HUES48 (cell line): ENCODE measurements around the gene IGSF1.

Source experiments
- H3K27ac ChIP-seq: one replicate; pipeline ENCODE4 v1.7.0; 2013; ENCODE audit warnings: low read depth, low read length, inconsistent platforms
- H3K27me3 ChIP-seq: 2 replicates; pipeline ENCODE4 v1.6.1; 2013; ENCODE audit warnings: mild to moderate bottlenecking, low read length; ENCODE audit not compliant: control insufficient read depth, insufficient read depth
- H3K36me3 ChIP-seq: 2 replicates; pipeline ENCODE4 v1.6.1; 2013; ENCODE audit warnings: low read length; ENCODE audit not compliant: control insufficient read depth, insufficient read depth
- H3K4me1 ChIP-seq: 2 replicates; pipeline ENCODE4 v1.6.1; 2013; ENCODE audit warnings: mild to moderate bottlenecking, low read length; ENCODE audit not compliant: control insufficient read depth, insufficient read depth
- H3K4me3 ChIP-seq: 2 replicates; pipeline ENCODE4 v1.5.1; 2013; ENCODE audit warnings: mild to moderate bottlenecking, low read depth, low read length
- H3K9ac ChIP-seq: 2 replicates; pipeline ENCODE4 v1.6.1; 2013; ENCODE audit warnings: mild to moderate bottlenecking, low read depth, low read length, moderate library complexity
- H3K9me3 ChIP-seq: 2 replicates; pipeline ENCODE4 v1.6.1; 2013; ENCODE audit warnings: low read length; ENCODE audit not compliant: control insufficient read depth, insufficient read depth

IGSF1 gene, protein sequence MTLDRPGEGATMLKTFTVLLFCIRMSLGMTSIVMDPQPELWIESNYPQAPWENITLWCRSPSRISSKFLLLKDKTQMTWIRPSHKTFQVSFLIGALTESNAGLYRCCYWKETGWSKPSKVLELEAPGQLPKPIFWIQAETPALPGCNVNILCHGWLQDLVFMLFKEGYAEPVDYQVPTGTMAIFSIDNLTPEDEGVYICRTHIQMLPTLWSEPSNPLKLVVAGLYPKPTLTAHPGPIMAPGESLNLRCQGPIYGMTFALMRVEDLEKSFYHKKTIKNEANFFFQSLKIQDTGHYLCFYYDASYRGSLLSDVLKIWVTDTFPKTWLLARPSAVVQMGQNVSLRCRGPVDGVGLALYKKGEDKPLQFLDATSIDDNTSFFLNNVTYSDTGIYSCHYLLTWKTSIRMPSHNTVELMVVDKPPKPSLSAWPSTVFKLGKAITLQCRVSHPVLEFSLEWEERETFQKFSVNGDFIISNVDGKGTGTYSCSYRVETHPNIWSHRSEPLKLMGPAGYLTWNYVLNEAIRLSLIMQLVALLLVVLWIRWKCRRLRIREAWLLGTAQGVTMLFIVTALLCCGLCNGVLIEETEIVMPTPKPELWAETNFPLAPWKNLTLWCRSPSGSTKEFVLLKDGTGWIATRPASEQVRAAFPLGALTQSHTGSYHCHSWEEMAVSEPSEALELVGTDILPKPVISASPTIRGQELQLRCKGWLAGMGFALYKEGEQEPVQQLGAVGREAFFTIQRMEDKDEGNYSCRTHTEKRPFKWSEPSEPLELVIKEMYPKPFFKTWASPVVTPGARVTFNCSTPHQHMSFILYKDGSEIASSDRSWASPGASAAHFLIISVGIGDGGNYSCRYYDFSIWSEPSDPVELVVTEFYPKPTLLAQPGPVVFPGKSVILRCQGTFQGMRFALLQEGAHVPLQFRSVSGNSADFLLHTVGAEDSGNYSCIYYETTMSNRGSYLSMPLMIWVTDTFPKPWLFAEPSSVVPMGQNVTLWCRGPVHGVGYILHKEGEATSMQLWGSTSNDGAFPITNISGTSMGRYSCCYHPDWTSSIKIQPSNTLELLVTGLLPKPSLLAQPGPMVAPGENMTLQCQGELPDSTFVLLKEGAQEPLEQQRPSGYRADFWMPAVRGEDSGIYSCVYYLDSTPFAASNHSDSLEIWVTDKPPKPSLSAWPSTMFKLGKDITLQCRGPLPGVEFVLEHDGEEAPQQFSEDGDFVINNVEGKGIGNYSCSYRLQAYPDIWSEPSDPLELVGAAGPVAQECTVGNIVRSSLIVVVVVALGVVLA (N-terminal part only)

DNA sequence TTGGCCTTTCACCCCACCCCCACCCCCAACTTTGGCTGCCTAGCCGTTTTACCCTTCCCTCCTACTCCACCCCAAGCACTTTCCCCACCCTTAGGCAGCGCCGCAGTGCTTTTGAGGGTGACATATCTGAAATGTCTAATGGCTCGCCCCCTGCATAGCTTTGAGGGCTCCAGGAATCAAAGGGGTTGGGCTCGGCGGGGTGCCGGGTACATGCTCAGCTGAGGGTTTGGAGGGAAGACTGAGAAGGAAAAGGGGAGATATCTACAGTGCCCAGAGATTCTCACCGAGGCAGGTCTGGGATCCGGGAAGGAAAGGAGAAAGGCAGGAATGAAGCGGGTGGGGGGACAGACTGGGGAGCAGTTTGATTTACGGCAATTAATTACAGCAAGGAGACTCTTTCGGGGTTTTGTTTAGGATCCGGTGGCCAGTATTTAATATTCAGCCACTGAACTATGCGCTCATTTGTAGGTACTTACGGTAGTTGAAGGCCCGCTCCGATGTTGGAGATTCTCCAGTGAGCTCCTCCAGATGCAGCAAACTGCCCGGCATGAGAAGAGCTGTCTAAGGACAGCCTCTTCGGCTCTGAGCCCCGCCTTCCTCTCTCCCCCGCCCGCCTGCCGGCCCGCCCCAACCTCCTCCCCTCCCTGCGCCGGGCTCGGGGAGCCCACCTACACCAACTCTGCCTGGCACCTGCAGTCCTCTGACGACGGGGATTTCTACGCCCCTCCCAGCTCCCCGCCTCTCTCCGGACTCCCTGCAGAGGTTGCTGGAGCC lies at the start of gene IGSF1:
TSS of gene IGSF1 (minus strand) at position 569 of the 774 bp plus-strand sequence. CDS start 2,632 bp downstream, outside the sequence.
- Histone ChIP-seq H3K9me3 (no peaks in the 10 kb centered on the region), H3K36me3 (peaks cover 19% of the 10 kb centered on the region), H3K27ac (peak within 1 kb of the TSS; percentile 70), H3K27me3 (no peaks in the 10 kb centered on the region), H3K9ac (peak within 1 kb of the TSS; percentile 62), H3K4me1 (peaks cover 44% of the 10 kb centered on the region), H3K4me3 (peak within 1 kb of the TSS; percentile 81)

DNA sequence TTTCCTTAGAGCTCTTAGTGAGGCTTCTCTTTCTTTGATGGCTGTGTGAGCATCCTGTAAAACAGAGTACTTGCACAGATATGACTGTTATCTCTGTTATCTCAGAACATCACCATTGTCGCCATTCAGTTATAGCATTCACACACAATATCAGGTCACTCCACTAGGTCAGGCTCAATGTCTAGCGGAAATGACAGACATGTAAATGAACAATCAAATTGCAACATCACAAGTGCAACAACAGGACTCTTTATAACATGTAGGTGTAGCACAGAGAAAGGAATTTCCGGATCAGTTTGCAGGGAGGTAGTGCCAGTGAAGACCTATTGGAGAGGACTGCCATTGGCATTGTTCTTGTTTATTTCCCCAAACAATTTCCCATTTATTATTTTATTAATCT lies 43.2 kb upstream of the IGSF1 start:
- H3K27ac ChIP-seq: no peak overlapping the region
- no peaks in the 10 kb centered on the region for H3K4me1 ChIP-seq
- H3K27me3 ChIP-seq: no peaks in the 10 kb centered on the region; the same call in 1 of the 2 replicates
- H3K9ac ChIP-seq: no peak overlapping the region
- H3K9me3 ChIP-seq: no peaks in the 10 kb centered on the region
- no peak overlapping the region for H3K4me3 ChIP-seq
- H3K36me3 ChIP-seq: no peaks in the 10 kb centered on the region

DNA sequence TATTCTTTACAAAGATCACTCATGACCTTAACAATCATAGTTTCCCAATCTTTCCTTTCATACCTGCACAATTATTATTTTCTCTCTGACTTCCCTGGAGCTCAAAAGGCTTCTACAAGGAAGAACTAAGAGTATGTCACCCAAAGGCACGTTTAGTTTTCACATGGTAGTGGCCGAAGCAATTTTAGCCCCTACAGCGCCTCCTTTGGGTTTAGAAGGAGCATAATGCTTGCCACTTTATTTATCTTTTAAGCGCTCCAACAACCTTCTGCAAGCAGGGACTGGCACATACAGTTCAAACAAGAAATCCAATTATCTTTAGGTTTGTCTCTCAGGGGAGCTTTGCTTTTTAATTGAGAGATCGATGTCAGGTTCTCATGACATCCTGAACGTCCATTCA lies 42.0 kb upstream of the IGSF1 start:
- no peak overlapping the region for H3K4me3 ChIP-seq
- no peak overlapping the region for H3K27ac ChIP-seq
- H3K9me3 ChIP-seq: peaks cover 6% of the 10 kb centered on the region; the same call in 1 of the 2 replicates
- no peak overlapping the region for H3K9ac ChIP-seq
- no peaks in the 10 kb centered on the region for H3K4me1 ChIP-seq
- H3K36me3 ChIP-seq: no peaks in the 10 kb centered on the region
- no peaks in the 10 kb centered on the region; the same call in 1 of the 2 replicates for H3K27me3 ChIP-seq

DNA sequence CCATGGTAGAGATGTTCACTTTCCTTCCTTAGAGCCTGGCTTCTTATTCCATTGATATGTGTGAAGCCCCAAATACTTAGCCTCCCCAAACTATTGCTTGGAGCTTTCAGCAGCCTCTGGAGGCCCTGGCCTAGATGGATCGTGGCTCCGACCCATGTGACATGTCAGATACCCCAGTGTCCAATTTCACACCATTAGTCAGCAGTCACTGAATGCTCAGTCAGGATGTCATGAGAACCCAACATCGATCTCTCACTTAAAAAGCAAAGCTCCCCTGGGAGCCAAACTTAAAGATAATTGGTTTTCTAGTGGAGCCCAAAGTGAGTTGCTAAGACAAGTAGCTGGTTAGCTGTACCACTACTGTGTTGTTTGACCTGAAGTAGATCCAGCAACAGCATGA lies 41.6 kb upstream of the IGSF1 start:
- H3K27me3 ChIP-seq: no peaks in the 10 kb centered on the region; the same call in 1 of the 2 replicates
- no peak overlapping the region for H3K27ac ChIP-seq
- H3K9ac ChIP-seq: no peak overlapping the region
- no peak overlapping the region for H3K4me3 ChIP-seq
- H3K9me3 ChIP-seq: peaks cover 6% of the 10 kb centered on the region; the same call in 1 of the 2 replicates
- H3K4me1 ChIP-seq: no peaks in the 10 kb centered on the region
- H3K36me3 ChIP-seq: no peaks in the 10 kb centered on the region

DNA sequence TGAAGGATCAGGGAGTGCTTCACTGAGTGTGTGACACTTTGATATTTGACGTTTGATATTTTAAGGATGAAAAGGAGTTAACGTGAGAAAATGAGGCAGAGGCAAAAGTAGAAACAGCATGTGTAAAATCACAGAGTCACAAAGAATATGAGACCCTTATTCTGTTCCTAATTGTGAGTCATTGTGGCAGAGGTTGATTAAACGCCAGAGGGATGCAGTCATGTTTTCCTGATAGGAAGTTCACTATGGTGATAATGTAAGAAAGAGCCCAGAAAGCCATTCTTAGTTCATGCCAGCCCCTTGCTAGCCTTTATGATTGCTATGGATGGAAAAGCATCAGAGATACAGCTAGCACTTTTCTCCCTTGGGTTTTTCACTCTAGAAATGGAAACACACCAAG lies 33.5 kb upstream of the IGSF1 start:
- Histone ChIP-seq H3K27me3 (no peaks in the 10 kb centered on the region), H3K27ac (no peak overlapping the region), H3K9me3 (peaks cover 6% of the 10 kb centered on the region; the same call in 1 of the 2 replicates), H3K36me3 (no peaks in the 10 kb centered on the region), H3K9ac (no peak overlapping the region), H3K4me1 (no peaks in the 10 kb centered on the region), H3K4me3 (no peak overlapping the region)

DNA sequence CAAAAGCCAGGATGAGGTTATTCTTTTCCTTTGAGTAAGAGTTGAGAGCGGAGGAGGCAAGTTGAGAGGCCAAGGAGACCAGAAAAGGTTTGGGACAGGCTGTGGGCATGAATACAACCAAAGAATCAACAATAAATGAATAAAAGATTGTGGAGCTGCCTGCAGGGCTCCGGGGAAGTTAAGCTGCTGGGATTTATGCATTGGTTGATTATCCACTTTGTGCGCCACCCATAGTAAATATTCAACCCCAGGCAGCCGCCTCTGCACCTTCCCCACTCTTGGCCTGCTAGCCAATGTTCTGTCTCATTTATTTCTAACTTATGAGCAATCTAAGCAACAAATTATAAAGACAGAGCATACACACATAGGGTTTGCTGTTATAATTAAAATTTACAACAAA lies 28.2 kb upstream of the IGSF1 start:
- H3K4me1 ChIP-seq: peaks cover 6% of the 10 kb centered on the region; the same call in 1 of the 2 replicates
- peaks cover 2% of the 10 kb centered on the region; the same call in 1 of the 2 replicates for H3K27me3 ChIP-seq
- no peaks in the 10 kb centered on the region for H3K9me3 ChIP-seq
- no peak overlapping the region for H3K27ac ChIP-seq
- H3K9ac ChIP-seq: no peak overlapping the region
- H3K4me3 ChIP-seq: no peak overlapping the region
- no peaks in the 10 kb centered on the region for H3K36me3 ChIP-seq

DNA sequence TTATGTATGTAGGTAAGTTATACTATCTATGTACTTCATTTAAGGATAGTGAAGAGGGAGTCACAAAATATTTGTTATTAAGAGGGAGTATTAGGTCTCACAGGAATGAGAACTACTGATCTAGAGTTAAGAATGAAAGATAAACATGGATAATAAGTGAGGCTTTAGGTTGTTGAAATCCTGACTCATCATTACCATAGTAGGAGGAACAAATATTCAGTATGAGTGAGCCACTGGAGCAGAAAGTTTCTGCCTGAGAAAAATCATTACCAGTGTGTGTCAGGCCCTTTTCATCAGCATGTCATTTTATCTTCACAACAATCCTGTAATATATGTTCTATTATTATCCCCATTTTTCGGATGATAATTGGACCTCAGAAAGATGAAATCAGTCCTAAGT lies 27.2 kb upstream of the IGSF1 start:
- Histone ChIP-seq H3K4me1 (peaks cover 6% of the 10 kb centered on the region; the same call in 1 of the 2 replicates), H3K27ac (no peak overlapping the region), H3K9ac (no peak overlapping the region), H3K9me3 (no peaks in the 10 kb centered on the region), H3K27me3 (peaks cover 2% of the 10 kb centered on the region), H3K4me3 (no peak overlapping the region), H3K36me3 (no peaks in the 10 kb centered on the region)

DNA sequence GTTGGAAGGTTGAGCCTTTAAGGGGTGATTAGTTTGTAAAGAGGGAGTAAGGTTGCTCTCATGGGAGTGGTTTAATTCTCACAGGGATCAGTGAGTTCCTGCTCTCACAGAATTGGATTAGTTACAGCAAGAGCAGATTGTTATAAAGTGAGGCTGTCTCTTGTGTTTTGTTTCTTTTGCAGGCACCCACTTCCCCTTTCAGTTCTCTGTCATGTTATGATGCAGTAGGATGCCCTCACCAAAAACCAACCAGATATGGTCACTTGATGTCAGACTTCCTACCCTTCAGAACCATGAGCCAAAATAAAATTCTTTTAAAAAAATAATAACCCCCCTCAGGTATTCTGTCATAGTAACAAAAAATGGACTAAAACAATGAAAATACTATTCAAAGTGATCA lies 19.9 kb upstream of the IGSF1 start:
- Histone ChIP-seq H3K27ac (no peak overlapping the region), H3K27me3 (peaks cover 3% of the 10 kb centered on the region; the same call in 1 of the 2 replicates), H3K9me3 (no peaks in the 10 kb centered on the region), H3K4me1 (peaks cover 20% of the 10 kb centered on the region), H3K9ac (no peak overlapping the region), H3K36me3 (no peaks in the 10 kb centered on the region), H3K4me3 (no peak overlapping the region)

DNA sequence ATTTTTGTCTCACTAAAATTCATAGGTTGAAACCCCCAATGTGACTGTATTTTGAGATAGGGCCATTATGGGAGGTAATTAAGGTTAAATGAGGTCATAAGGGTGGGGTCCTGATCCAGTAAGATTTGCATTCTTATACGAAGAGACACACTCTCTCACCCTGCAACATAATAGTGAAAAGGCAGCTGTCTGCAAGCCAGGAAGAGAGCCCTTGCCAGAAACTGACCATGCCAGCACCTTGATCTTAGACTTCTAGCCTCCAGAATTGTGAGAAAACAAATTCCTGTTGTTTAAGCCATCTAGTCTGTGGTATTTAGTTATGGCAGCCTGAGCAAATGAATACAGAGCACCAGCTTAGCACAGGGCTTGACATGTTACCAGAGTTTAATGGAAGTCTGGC lies 17.5 kb upstream of the IGSF1 start:
- Histone ChIP-seq H3K4me3 (no peak overlapping the region), H3K9ac (peak overlapping the region; percentile 42; the same call in 1 of the 2 replicates), H3K4me1 (peaks cover 36% of the 10 kb centered on the region)

DNA sequence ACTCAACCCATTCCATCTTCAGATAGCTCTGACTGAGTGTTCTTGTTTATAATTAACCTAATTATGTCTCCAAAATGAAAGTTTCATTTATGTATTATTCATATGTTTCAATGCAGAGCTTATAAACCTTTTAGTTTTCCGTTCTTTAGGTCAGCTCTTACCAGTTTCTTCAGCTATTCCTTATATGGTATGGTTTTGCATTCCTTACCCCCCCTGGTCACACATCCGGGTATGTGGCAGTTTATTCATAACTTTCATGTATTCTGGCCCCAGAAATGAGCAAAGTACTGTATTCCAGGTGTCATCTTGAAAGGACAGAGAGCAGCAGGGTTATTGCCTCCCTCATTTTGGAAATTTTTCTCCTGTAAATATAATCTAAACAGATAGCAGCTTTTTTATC lies 16.8 kb upstream of the IGSF1 start:
- Histone ChIP-seq H3K9ac (peak overlapping the region; percentile 42; the same call in 1 of the 2 replicates), H3K27me3 (peaks cover 3% of the 10 kb centered on the region; the same call in 1 of the 2 replicates), H3K27ac (no peak overlapping the region), H3K4me1 (peaks cover 43% of the 10 kb centered on the region), H3K9me3 (no peaks in the 10 kb centered on the region), H3K4me3 (no peak overlapping the region), H3K36me3 (no peaks in the 10 kb centered on the region)

More for the DNA sequence above, 17.5 kb upstream of the IGSF1 start:
- H3K27ac ChIP-seq: peak overlapping the region; percentile 14
- H3K9me3 ChIP-seq: no peaks in the 10 kb centered on the region
- H3K27me3 ChIP-seq: peaks cover 3% of the 10 kb centered on the region; the same call in 1 of the 2 replicates
- no peaks in the 10 kb centered on the region for H3K36me3 ChIP-seq
